GM03348 (cell line): ENCODE data around the gene DNPEP.
"Not testable (repeated sequence)": the region's sequence is repeated elsewhere in the genome, so short reads cannot be mapped to it uniquely, and the experiment has no call there.

Source experiments
- DNase-seq: peaks from one replicate; pipeline ENCODE4 v3.0.0; 2012; ENCODE audit warnings: low spot score

Gene DNPEP

DNA sequence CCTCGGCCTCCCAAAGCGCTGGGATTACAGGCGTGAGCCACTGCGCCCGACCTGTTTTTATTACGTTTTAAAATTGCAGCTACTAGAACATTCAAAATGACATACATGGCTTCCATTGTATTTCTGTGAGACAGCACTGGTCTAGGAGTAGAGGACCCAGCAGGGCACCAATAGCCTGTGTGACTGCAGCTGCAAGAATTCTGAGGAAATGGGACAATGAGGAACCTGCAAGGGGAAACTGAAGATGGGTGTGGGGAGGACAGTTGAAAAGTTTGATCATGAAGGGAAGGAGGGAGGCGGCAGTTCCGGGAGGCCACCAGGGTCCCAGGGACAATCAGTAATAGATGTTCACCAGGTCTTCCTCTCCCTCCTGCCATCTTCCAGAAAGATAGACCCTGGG, 13.9 kb upstream of the DNPEP start:
- DNase-seq, result no peak

DNA sequence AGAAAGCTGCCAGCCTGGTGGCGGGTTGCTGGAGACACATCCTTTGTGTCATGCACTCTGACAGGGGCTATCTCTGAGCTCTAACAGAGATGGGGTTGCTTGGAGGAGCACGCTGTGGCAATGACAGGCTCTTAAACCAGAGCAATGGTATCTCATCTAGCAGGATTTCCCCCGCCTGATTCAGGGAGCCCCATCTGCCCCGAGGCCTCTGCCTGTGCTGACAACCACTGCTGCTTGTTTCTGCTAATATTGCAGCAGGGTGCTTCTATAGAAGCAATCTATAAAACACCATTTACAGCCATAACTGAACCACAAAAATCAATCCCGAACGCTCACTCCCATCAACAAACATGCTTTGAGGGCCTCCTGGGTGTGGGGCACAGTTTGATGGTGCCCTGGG, 12.8 kb upstream of the DNPEP start:
- DNase-seq, result no peak

DNA sequence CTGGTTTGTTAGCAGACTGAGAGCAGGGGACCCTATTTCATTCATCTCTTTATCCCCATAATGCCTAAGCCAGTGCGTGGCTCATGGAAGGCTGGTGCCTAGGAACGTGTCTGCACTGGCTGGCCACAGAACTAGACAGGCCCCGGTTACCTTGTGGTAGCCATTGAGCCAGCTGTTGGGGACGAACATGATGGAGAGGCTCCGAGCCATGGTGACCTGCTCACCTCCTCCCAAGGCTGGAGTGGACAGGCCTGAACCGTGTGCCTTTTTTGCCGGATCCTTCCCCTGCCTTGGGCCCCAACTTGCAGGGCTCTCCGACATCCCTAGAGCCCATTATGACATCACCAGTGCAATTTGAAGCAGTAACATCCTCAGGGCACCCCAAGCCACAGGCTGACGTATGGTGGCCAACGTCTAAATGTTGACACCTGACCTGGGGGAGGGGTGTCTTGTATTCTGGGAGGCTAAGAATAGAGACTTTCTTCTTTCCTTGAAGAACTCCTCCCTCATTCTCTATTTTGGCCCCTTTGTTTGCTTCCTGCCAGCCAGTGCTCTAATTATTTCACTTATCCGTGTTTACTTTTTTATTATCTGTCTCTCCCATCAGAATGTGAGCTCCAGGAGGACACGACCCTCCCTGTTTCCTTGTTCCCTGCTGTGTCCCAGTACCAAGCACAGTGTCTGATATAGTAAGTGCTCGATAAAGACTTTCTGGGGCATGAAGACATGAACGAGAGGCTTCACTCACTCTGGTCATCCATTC, 12.2 kb upstream of the DNPEP start:
- no peak for DNase-seq

DNA sequence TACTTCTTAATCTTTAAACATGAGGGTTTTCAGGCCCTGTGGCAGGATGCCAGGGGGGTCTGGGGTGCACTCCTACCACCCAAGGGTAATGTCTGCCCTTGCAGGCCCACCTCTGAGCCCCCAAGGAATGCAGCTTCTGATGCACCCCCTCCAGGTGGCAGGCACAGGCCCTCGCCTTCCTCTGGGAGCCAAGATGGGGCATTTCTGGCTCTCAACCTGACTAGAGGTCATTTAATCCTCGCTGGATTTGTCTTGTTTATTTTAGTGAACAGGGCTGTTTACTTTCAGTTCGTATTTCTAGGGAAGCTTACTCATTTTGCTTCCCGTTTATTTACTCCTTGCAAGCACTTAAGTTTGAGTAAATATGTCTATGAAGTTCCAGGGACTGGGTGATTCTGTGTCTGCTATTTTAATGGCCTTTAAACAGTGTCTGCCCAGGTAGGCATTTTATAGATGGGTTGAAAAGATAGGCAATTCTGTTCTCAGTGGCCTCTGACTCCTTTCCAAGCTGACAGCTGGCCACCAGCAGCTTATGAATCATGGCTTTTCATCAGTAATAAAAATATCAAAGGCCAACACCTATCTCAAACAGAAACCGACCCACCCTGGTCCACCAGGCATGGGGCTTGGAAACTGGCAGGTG, 11.1 kb upstream of the DNPEP start:
- no peak for DNase-seq

DNA sequence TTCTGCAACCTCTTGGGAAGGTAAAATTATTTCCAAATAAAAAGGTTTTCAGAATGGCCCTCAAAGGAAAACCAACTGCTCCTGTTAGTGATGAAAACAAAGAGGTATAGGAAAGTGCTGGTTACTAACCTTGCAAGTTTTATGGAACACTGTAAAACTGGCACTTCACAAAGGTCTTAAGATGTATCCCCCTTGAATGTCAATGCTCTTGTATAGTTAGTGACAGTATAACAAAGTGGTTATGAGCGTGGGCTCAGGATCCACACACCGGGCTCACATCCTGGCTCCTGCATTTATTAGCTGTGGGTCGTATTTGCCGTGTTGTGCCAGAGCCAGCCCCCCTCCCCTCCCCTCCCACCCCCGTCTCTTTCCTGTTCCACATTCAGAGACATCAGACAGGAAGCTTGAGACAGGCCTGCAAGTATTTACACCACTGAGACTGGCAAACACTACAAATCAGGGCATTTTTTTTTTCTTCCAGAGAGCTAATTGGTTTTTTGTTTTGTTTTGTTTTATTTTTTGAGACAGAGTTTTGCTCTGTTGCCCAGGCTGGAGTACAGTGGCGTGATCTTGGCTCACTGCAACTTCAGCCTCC, 9.2 kb upstream of the DNPEP start:
- DNase-seq, result no peak

DNA sequence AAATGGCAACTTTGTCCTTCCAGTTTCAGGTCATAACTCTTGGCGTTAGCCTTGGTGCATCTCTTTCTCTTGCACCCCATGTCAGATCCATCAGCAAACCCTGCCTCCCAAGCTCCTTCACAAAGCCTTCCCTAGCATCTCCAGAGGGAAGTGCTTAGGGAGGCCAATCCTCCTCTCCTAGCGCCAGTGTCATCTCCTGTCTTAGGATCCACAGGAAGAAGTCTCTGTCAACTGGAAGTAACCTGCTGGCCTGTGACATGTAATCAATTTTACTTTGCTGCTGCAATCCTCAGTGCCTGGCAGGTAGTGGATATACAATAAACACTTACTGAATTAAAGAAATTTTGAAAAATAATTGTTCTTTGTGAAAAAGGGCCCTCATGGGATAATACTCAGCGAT, 7.9 kb upstream of the DNPEP start:
- no peak for DNase-seq

DNA sequence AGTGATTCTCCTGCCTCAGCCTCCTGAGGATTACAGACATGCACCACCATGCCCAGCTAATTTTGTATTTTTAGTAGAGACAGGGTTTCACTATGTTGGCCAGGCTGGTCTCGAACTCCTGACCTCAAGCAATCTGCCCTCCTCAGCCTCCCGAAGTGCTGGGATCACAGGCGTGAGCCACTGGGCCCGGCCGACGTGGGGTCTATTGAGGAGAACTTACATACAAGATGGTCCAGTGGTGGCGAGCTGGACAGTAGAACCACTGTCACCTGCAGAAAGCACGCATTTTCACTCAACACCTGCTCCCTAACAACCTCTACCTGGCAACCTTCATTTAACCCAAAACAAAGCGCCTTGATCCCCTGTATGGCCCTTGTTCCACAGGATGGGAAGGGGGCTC, 7.3 kb upstream of the DNPEP start:
- DNase-seq, result not testable (repeated sequence)

DNA sequence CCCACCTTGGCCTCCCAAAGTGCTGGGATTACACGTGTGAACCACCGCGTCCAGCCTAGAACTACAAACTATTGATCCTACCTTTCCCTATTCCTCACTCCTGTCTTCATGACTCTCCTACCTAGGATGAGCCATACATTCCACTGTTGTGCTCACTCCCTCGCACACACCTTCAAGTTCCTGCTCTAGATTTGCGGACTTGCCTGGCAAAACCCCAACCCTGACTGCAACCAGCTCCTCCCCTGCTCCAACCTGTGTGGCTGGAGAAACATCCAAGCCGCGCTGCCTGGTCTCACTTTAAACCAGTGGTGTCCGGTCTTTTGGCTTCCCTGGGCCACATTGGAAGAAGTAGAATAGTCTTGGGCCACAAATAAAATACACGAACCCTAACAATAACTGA, 5.0 kb upstream of the DNPEP start:
- DNase-seq, result no peak

DNA sequence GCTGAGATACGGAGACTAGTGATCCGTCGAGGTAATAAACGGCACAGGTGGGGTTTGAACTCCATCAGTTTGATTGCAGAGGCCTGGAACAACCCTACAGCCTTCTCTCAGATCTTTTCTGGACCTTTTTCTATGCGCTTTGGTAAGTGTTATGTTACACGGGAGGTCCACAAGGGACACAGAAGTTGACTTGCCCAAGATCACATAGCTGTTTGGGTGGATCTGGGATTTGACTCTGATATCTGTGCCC, 1.1 kb upstream of the DNPEP start:
- DNase-seq, result no peak

DNA sequence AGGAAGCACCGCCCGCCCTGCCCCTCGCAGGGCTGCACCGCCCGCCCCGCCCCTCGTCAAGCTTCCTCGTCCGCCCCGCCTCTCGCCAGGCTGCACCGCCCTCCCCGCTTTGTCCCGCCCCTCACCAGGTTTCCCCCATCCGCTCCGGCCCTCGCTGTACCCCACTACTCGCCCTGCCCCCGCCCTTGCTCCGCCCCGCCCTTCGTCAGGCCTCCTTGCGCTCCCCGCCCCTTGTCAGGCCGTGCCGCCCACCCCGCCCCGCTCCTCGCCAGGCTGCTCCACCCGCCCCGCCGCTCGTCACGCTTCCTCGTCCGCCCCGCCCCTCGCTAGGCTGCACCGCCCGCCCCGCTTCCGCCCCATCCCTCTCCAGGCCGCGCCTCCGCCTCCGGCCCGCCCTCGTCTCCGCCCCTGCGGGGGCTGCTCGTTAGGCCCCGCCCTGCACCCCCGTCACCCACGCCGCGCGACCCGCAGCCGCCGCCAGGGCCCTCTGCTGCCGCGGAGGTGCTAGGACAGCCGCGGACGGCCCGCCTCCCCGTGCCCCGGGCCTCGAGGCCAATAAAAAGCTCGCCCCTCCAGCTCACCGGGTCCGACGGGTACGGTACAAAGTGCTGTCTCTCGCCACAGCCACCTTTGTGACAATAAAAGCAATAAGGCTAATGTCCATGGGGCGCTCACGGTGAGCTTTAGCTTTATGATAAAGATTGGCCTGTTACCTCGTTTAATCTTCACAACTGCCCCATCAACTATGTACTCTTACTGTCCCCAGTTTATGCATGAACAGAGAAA, 602 bp upstream of the DNPEP start:
- DNase-seq, result peak; percentile 99

DNA sequence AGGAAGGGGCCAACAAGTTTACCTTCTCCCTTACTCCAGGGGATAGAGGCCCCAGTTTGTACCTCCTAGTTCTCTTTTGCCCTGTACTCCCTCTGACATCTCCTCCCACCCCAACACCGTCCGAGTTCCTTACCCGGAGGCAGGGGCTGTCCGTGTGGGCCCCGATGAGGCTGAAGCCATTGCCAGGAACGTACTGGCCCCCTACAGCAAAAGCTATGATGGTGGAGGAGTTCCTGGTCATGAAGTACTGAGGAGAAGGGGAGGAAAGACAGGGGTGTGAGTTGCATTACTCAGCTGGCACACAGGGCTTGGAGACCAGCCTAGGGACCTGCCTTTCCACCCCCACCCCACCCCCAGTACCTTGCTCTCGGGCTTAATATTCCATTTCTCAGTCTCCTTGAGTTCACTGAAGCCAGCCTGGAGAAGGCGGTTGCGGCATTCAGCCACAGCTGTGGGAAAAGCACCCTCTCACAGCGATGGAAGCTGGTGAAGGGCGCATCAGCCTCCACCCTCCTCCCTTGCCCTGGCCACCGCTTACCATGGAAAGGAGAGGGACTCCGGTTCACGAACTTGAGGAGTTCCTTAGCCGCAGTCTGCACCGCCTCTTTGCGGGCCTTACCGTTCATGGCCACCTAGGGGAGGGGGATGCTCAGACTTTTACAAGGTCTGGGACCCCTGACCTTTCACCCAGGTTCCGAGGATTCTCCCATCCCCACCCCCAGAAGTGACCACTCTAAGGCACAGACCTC, 1.0 kb downstream of the DNPEP start:
- DNase-seq, result no peak

DNA sequence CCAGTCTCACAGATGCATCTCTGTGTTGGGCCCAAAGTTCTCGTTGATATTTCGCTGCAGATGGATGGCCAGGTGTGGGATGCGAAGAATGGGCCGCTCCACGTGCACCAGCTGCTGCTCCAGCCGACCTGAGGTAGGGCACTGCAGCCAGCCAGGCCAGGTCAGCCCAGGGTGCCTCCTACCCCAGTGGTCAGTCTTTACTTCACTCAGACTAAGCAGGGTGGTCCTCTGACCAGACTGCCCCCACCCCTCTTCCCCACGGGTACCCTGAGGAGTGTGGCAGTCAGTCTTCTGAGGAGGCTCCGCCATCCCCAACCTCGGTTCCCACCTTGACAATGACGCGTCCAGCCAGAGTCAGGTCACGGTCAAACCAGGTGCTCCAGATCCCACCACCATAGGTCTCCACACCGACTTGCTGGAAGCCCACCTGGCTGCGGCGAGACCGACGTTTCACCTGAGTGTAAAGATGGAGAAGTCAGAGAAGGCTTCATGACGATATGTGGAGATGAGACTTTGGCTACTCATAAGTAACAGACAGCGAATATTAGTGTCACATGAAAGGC, 1.7 kb downstream of the DNPEP start:
- no peak for DNase-seq

DNA sequence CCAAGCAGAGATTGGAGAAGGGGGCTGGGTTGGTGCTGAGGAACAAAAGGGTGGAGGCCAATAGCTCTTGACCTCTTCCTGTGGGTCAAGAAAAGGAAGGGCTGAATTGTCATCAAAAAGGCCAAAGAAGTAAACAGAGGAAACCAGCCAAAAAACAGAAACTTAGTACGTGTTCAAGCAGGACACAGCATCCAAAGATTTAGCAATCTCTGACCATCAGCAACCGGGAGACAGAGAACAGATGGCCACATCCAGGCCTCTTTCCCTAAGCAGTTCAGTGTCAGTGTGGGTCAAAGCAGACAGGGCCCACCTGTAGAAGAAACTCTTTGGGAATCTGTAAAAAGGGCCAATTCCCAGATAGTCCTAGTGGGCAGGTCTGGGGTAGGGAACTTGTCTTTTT, 2.9 kb downstream of the DNPEP start:
- no peak for DNase-seq

DNA sequence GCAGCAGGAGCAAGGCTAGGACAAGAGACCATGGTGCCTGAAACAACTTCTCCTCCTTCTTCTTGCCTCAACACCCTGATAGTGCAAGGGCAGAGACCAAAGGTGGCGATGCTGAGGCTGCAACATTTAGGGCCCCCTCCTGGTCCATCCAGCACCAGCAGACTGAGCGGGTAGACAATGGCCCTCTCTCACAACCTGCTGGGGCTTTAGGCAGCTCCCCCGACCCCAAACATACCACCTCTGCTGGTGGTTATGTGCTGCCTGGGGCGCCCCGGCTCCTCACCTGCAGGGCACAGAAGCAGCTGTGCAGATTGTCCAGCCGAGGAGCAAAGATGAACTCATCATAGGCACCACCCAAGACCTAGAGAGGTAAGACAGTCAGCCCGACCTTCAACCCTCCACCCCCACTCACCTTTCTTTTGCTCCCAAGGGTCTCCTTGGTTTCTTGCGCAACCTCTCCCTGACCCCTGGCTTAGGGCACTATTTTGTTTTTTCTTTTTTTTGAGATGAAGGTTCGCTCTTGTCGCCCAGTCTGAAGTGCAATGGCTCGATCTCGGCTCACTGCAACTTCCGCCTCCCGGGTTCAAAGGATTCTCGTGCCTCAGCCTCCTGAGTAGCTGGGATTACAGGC, 3.5 kb downstream of the DNPEP start:
- DNase-seq, result no peak

DNA sequence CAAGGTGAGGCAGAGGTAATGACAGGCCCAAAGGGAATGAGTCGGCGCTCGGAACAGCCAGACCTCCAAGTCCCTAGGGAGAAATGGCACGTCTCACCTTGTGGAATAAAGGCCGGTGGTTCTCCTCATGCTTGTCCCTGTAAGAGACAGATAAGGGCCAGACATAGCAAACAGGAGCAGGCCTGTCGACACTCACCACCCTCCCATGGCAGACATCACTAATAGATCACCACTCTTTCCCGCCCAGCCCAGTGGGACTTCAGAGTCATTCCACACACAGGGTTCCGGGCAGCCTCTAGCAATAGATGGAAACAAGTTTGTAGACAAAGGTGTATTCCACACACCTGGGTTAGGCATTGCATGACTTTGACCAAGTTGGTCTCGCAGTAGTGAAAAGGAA, 6.3 kb downstream of the DNPEP start:
- DNase-seq, result no peak

DNA sequence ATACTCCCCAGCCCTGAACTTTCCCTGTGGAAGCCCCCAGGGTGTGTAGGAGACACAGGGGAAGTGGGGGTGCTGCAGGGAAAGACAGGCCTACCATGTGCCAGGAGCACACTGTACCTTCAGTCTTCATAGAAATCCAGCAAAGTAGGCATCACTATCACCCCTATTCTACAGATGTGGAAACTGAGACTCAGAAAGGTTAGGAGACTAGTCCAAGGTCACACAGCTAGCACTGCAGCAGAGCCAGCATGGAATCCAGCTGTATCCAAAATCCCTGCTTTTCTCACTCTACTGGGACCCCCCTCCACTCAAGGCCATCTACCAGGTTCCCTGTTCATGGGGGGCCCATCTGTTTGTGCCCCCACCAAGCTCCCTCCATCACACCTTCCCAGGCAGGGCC, 6.8 kb downstream of the DNPEP start:
- no peak for DNase-seq

DNA sequence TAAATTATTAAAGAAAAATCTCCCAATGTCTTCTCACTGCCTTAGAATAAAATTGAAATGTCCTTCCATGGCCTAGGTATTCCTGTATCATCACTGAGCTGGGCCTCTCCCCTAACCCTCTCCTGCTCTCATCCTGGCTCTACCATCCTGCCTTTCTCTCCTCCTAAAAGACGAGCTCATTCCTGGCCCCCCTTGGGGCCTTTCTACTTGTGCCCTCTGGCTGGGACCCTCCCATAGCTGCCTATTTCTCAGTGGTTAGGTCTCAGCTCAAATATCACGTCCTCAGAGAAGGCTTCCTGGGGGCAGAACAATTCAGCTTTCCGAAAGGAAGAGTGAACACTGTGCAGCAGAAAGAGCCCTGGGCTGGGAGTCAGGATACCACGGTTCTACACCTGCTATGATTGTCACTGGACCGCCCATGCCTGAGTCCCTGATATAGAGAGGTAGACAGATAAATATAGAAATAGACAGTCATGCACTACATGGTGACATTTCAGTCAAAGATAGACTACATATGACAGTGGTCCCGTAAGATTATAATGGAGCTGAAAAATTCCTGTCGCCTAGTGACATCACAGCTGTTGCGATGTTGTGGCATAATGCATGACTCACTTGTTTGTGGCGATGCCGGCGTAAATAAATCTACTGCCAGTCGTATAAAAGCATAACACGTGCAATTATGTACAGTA, 9.4 kb downstream of the DNPEP start:
- DNase-seq, result no peak

DNA sequence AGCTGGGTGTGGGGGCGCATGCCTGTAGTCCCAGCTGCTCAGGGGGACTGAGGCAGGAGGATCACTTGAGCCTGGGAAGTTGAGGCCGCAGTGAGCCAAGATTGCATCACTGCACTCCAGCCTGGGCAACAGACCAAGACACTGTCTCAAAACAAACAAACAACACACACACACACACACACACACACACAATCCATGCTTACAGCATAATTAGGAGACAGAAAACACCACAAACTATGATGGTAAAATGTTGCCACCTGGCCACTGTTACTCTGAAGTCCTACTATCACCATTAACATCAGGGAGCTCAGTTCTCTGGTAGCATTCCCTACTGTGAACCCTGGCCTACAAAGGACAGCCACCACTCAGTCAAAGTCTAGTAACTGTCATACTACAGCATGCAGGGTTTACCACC, 18.3 kb downstream of the DNPEP start:
- DNase-seq, result no peak

DNA sequence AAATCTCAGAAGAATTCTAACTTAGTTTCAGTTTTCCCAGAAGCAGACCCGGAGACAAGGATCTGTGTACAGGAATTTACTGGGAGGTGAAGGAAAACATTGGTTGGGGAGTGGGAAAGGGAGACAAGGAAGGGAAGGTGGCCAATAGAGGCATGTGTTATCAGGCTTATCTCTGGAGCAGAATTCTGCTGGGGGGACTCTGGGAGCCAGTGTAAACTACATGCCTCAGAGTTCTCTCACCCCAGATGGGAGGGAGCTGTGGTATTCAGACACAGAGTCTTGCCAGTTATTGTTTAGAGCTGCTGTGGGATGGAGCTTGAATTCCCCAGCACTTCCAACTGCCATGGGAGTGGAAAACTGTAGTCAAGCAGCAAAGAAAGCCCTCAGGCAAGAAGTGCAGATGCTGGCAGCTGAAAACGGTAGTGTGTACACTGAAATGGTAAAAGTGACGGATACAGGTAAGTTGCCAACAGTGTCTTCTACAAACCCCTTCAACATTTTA, 19.0 kb downstream of the DNPEP start:
- DNase-seq, result peak; percentile 81

DNA sequence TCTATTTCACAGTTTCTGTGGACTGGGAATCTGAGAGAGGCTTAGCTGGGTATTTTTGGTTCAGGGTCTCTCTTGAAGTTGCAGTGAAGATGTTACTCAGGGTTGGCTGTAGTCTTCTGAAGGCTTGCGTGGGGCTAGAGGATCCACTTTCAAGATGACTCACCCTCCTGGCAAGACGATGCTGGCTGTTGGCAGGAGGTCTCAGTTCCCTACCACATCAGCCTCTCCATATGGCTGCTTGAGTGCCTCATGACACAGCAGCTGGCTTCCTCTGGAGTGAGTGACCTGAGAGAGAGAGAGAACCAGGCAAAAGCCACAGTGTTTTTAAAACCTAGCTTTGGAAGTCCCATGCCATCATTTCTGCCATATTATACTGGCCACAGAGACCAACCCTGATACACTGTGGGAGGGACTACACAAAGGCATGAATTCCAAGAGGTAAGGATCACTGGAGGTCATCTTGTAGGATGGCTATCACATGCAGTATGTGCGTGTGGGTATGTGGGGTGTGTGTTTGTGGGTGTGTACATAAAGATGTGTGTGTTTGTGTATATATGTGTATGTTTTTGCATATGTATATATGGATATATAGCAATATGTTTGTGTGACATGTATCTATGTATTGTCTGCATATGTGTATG, 25.1 kb downstream of the DNPEP start:
- DNase-seq, result peak; percentile 88
